DLD1 (cell line): ENCODE results near the gene SLC28A1.
"Not testable (repeated sequence)": the region's sequence is repeated elsewhere in the genome, so short reads cannot be mapped to it uniquely, and the experiment has no call there.

Experiments used
- in situ Hi-C: cut with HindIII; loops from 2 replicates; pipeline ENCODE4 v1.10.0; 2017; ENCODE audit warnings: low sequenced_read_pairs

The SLC28A1 gene

DNA sequence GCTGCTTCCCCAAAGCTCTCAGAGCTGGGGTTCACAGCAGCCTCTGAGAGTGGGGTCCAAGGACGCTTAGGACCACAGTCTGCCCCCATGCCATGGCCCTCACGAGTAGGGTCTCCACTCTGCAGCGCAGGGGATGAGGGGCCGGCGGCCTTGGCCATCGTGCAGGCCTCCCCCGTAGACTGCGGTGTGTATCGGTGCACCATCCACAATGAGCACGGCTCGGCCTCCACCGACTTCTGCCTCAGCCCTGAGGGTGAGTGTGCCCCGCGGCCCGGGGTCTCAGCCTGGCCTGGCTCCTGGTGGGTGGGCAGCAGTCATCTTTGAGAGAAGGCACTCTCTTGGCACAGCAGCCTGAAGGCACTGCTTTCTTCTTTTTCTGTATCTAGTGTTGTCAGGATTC is 24.8 kb upstream of the SLC28A1 start:
- in situ Hi-C loops = no loop called here

DNA sequence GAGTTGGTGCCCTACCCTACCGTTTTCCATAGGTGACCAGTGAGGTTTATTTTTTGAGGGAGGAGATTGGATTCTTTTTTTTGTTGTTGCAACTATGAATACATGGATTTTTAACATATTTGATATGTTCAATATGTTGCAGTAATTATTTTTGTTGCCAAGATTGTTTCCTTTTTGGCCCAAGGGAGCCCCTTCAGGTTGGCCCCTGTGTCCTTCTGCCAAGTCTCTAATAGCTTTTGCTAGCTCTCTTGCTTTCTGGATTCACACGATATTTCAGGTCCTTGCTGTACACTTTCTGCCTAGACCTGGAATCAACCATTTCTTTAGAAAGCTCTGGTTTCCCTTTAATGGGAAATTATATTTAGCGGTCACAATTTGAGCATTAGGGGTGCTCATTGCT is 22.7 kb upstream of the SLC28A1 start:
- in situ Hi-C loops = no loop called here

DNA sequence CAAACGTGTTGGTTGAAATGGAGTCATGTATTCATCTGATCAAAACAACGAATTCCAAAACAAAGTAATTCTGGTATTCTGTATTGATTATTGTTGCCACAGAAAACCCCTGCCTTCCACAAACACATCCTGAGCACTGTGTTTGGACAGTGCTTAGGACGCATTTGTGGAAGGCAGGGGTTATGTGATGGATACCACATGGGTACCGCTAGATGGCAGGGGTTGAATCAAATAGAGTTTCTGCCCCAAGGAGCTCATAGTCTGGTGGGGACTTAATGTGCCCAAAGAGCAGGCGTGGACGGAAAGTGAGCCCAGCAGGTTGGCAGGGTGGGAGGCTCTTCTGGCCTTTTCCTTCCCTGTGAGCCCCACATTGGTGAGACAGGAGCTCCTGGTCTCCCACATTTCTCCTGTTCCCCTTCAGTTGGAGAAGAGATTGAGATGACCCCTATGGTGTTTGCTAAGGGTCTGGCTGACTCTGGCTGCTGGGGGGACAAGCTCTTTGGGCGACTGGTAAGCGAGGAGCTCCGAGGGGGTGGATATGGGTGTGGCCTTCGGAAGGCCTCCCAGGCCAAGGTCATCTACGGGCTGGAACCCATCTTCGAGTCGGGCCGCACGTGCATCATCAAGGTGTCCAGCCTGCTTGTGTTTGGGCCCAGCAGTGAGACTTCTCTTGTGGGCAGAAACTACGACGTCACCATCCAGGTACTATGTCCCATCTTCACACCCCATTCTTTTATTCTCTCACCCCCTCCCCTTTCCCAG is 22.1 kb upstream of the SLC28A1 start:
- in situ Hi-C loops = no loop called here

DNA sequence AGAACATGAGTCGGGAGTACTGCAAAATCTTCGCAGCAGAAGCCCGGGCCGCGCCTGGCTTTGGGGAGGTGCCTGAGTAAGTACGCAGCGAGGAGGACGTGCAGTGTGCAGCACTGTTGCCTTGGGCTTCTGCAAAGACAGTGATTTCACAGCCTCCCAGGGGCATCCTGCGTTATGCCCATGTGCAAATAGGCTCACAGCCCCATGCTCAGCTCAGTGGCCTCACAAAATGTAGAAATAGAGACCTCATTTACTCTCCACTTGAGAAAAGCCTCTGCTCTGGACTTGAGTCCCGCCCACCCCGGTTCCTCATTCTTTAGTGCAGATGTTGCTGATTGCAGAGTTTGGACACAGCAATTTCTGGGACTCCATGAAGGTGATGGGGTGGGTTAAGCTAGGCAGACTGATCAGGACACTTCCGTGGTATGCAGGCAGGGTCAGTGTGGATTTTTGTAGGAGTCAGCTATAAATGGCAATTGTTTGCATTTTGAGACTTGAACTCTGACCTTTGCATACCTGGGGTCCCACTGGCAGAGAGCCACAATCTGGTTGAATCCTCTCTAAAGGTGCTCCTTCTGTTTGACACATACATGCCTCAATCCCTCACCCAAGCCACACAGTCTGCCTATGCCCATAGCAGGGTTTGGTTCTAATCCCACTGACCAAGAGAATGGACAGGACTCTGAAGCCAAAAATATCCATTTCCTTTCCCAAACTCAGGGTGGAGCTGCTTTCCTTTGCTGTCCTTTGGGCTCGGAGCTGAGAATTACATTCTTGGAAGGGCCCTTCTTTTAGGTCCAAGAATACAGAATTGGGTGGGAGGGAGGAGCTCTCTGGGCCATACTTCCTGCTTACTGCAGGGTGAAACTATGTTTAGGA is 20.7 kb upstream of the SLC28A1 start:
- in situ Hi-C loops = no loop called here

DNA sequence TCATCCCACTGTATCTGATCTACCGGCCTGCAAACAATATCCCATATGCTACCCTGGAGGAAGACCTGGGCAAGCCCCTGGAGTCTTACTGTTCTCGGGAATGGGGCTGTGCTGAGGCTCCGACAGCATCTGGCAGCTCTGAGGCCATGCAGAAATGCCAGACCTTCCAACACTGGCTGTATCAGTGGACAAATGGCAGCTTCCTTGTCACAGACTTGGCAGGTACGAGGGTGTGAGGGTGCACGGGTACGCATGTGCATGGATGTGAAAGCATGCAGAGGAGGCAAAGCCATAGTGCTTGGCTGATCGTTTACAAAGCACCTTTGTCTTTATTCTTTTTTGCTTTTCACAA is 20.0 kb upstream of the SLC28A1 start:
- in situ Hi-C loops = no loop called here

DNA sequence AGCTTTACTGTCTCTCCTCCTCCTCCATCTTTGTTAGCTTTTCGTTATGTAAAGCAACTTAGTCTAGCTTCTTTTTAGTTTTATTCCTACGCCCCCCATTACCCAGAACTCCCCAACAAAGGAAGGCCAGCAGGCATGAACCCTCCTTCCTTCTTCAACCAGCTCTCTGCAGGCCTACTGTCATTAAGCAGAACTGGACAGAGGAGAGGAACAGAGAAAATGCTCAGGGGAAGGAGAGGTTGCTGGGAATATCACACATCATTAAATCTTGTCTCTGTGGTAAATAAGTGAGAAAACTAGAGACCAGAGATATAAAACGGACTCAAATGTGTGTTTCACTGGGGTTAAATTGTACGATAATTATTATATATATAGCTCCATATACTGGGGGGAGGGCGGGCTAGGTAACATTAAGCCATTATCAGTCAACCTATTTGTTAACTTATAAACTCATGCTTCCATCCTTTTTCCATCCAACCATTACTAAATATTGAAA is 19.3 kb upstream of the SLC28A1 start:
- in situ Hi-C loops = no loop called here

DNA sequence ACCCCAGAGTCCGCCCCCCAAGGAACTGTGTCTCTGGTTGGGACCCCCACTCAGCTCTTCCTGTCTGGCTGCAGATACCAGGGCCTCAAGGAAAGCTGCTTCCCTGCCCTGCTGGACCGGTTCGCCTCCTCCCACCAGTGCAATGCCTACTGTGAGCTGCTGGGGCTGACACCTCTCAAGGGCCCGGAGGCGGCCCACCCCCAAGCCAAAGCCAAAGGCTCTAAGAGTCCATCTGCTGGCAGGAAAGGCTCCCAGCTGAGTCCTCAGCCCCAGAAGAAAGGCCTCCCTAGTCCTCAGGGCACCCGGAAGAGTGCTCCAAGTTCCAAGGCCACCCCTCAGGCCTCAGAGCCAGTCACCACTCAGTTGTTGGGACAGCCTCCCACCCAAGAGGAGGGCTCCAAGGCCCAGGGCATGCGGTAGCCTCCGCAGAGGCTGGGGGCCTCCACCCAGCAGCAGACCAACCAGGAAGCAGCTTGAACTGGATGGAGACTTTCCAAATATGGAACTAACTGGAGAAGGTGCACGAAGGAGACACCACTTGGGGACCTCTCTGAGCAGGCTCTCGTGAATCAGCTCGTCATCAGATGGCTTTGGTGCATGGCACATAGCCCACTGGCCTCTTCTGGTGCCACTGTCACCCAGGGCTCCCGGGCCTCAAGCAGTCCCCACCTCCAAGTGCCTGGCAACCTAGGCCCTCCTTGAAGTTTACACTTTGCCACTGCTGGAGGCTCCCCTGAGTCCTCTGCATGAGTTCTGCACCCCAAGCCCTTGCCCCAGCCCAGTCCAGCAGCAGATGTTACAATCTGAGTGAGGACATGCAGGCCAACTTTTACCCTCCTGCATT is 16.2 kb upstream of the SLC28A1 start:
- in situ Hi-C loops = no loop called here

DNA sequence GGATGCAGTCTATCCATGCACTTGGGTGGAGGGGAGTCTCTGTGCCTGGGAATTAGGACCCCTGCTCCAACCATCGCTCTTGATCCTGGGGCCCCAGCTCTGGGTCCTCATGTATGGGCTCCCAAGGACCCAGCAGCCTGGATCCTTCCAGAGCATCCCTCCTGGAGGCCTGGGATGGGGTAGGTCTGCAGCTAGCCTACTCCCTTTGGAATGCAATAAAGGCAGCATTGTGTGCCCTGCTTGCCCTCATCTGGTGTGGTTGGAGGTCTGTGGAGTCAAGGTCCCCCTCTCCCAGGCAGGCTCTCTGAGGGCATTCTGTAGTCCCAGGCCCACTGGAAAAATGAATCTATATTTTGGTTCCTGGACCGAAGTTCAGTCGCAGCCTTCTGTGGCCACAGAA is 15.0 kb upstream of the SLC28A1 start:
- in situ Hi-C loops = no loop called here

DNA sequence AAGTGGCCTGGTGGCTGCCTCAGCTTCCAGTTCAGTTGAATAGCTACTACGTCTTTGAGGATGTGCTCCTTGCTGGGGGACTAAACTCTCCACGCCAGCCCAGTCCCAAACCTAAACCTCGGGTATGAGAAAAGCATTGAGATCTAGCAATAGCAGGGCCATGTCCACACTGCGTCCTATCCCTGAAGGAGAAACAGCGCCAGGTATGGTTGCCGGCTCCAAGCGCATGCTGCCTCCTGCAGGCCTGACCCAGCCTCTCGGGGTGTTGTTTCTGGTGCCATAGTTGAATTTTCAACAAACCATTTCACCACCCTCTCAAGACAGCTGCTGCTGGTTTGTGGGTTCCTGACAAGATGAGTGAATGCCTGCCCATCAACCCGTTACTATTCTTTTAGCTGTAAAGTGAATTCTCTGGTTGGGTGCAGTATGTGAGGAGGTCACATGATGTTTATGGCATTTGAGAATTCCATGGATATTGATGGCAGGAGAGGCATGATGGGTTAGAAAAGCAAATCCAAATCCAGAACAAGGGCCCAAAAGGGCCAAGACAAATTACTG is 13.0 kb upstream of the SLC28A1 start:
- in situ Hi-C loops = no loop called here

DNA sequence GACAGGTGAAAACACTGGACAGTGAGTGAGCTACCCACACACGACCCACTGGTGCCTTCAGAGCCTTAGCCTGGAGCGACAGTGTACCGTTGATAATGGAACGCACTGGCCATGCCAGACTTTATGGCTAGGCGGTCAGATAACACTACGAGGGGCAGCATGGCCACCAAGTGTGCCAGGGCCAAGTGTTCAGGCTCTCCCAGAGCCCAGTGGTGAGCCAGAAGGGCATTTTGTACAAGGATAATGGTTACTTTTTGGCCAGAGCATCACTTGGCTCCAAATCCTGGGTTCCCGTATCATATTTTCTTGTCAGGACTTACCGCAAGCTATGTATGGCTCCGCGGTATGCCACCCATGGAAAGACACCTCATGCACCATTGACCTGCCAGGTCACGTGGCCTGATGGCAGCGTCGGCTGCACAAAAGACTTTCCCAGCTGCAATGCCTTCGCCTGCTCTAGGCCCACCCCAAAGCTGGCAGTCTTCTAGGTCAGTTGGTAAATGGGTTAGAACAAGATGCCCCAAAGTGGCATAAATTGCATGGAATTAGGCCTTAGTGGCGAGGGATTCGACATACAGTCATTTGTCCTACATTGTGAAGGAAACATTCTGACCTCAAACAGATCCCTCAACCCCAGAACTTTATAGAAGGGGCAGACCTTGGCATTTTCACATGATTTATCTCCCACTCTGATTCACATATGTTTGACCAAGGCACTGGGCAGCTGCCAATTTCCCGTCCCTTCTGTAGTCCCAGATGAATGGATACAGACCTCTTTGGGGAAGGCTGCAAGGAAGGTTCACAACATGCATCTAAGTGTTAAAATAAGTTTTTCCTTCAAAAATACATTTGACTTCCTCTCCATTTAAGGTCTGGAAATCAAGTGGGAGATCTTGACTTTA is 12.2 kb upstream of the SLC28A1 start:
- in situ Hi-C loops = no loop called here

DNA sequence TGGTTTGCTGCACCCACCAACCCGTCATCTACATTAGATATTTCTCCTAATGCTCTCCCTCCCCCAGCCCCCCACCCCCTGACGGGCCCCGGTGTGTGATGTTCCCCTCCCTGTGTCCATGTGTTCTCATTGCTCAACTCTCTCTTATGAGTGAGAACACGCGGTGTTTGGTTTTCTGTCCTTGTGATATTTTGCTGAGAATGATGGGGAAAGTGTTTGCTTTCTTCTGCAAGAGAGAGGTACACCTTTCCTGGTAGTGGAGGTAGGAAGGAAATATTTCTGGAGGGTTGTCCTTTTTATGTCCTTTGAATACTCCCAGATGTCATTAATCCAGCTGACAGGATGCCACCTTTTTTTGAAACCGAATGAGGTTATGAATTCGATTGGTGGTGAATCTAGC is 10.5 kb upstream of the SLC28A1 start:
- in situ Hi-C loops = no loop called here

DNA sequence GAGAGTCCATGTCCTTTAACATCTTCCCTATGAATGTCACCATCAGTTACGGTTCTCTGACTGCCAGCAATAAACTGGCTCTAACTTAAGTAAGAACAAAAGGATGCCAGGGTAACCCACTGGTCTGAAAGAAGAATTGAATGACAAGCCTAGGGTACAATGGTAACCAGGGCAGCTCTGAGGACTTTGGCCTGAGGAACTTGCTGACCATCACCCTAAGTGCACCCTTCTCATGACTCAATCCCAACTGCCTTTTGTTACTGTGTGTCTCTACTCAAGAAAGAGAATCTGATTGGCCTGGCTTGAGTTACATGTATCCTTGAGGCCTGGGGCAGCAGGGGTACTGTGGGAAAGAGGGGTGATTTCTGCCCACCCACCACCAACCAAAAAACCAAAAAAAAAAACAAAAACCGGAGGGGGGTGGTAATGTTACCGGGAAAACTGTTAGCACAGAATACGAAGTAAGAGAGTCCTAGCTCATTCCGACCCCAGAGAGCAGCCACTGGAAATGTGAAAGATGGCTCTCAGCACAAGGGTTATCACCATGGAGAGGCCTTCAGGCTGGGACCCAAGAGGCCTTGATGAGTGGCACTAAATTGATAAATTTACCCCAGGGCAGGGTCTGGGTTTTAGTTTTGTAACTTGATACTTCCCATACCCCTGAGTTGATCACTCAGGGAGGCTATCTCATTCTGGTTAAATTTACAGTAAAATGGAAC is 9.3 kb upstream of the SLC28A1 start:
- in situ Hi-C loops = no loop called here

DNA sequence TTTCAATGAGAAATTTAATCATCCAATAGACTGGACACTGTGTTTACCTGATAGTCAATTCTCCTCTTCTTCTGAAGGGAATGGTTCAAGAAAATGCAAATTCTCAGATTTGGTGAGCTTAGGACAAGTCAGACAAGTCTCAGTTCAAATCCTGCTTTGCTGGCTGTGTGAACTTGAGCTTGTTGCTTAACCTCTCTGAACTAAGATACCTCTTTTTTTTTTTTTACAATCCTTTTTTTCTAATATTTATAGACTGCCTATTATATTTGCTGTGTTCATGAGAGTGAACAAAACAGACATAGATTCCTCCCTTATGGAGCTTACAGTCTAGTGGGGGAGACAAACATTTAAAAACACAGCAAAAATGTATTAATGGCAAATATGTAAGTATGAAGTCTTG is 8.2 kb upstream of the SLC28A1 start:
- in situ Hi-C loops = no loop called here

DNA sequence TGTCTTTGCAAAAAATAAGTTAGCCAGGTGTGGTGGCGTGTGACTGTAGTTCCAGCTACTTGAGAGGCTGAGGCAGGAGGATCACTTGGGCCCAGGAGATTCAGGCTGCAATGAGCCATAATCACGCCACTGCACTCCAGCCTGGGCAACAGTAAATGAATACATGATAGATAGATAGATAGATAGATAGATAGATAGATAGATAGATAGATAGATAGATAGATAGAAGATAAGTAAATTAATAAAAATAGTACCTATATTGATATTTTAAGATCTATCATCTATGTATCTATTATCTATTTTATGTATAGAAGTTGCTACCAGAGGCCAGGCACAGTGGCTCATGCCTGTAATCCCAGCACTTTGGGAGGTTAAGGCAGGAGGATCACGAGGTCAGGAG is 6.8 kb upstream of the SLC28A1 start:
- in situ Hi-C loops = not testable (repeated sequence)

DNA sequence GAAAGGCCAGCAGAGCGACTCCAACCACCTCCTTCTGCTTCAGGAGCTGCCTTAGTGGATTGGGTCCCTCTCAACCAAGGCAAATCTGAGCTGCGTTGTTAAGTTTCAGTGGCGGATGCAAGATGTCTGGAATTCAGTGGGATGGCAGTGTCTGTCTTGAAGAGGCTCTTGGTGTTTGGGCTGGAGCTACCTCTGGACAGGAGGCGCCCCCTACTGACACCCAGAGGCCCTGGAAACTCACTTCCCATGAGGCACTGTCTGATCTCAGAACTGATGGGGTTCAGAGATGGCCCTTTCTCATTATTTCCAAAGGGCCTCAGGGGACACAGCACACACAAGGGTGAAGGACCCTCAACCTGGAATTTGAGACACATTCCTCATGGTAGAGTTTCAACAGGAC is 6.0 kb upstream of the SLC28A1 start:
- in situ Hi-C loops = no loop called here

DNA sequence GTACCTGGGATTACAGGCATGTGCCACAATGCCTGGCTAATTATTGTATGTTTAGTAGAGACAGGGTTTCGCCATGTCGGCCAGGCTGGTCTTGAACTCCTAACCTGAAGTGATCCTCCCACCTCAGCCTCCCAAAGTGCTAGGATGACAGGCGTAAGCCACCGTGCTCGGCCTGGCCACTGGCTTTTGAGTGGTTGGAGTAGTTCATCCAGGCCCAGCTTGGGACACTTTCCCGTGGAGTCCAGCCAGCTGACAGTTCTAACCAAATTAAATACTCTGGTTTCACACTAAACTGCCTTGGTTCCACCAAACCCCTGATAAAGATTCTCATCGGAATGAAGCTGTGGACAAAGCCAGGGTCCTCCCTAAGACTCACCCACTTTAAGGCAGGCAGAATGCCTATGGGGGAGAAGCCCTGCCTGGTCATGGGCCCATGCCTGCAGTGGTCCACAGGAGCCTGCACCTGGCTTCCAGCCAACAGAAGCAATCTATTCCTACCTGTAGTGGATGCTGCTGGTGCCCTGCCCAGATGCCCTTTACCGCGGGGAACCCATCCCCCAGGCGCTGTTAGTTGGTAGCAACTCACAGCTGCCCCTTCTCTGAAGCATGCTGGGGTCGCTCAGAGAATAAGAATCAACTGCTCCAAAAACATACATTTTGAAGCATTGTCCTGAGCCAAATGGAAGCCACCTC is 5.2 kb upstream of the SLC28A1 start:
- in situ Hi-C loops = no loop called here

DNA sequence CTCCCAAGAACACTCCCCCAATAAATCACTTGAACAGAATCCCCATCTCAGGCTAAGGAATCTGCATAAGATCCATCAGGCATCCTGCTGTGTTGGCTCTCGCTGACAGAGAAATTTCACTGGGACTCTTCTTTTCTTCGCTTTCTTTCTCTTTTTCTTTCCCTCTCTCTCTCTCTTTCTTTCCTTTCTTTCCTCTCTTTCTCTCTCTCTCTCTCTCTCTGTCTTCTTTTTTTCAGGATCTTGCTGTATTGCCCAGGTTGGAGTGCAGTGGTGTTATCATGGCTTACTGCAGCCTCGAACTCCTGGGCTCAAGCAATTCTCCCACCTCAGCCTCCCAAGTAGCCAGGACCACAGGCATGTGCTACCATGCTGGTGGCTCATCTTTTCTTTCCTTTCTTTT is 4.5 kb upstream of the SLC28A1 start:
- in situ Hi-C loops = no loop called here

DNA sequence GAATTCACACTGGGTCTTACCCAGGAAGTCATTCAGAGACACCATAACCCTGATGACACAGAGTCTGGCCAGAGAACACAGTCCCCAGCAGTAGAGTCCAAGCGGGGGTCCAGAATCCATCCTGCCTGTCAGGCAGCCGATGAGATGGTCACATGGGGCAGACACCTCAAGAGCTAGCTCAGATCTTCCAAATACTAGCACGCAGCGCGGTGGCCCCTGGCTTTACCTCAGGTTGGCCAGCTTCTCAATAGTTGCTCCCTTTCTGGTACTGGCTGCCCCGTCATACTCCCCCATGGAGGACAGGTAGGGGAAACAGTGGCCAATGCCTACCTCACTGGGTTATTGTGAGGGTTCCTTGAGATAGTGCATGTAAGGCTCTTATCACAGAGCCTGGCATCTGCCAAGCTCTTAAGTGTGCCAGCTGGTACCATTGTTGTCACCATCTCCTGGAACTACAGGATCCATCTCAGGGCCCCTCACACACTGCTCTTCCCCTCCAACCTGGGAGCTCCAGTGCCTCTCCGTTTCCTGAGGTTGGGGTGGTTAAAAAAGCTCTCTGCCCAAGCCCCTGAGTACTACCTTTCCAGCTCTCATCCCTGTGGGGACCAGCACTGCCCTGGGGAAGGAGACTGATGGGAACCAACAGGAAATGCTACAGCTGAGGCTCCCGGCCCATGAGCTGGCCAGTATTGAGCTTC is 3.5 kb upstream of the SLC28A1 start:
- in situ Hi-C loops = no loop called here
